Neural cell (in vitro differentiated cells): ENCODE measurements around the gene UNC5C. TPM values are rescaled to one million over a fixed set of nuclear protein-coding genes. Genes with fewer than 3 reads are reported as not detected.

ENCODE experiments used
- H2AFZ ChIP-seq: fragments of 200-600, 300-800 bp; sonication (generic), shearing (Covaris generic); 2 replicates; pipeline ENCODE4 v1.6.0; 2014; ENCODE audit warnings: low read depth, mild to moderate bottlenecking, antibody characterized with exemption, low read length, moderate library complexity
- H3F3A ChIP-seq: fragments of 200-600 bp; shearing (Covaris generic); 2 replicates; pipeline ENCODE4 v1.6.1; 2016; ENCODE audit warnings: mild to moderate bottlenecking, moderate library complexity, mixed read lengths, antibody characterized with exemption, low read length; ENCODE audit not compliant: insufficient read depth, poor library complexity, severe bottlenecking
- H3K27ac ChIP-seq: fragments of 200-600, 300-800 bp; sonication (generic), shearing (Covaris generic); 2 replicates; pipeline ENCODE4 v1.5.1; 2014; ENCODE audit warnings: mild to moderate bottlenecking, low read length, moderate library complexity
- H3K27me3 ChIP-seq: fragments of 300-800, 200-600 bp; sonication (generic), shearing (Covaris generic); 2 replicates; pipeline ENCODE4 v1.6.0; 2014; ENCODE audit warnings: mild to moderate bottlenecking, low read depth, low read length, moderate library complexity; ENCODE audit not compliant: insufficient read depth
- H3K36me3 ChIP-seq: fragments of 300-800, 200-600 bp; sonication (generic), shearing (Covaris generic); 2 replicates; pipeline ENCODE4 v1.5.1; 2014; ENCODE audit warnings: mild to moderate bottlenecking, antibody characterized with exemption, low read length, moderate library complexity; ENCODE audit not compliant: insufficient read depth
- H3K4me2 ChIP-seq: fragments of 300-800, 200-600 bp; sonication (generic), shearing (Covaris generic); 2 replicates; pipeline ENCODE4 v1.6.0; 2014; ENCODE audit warnings: mild to moderate bottlenecking, low read length
- H3K4me3 ChIP-seq: fragments of 300-800, 200-600 bp; sonication (generic), shearing (Covaris generic); 2 replicates; pipeline ENCODE4 v1.5.1; 2014; ENCODE audit warnings: mild to moderate bottlenecking, low read length, moderate library complexity
- H3K79me2 ChIP-seq: fragments of 200-600 bp; shearing (Covaris generic); replicated peaks from 2 replicates; pipeline ENCODE4 v1.6.0; 2014; ENCODE audit warnings: mild to moderate bottlenecking, low read length, moderate library complexity; ENCODE audit not compliant: insufficient read depth
- H3K9ac ChIP-seq: fragments of 300-800, 200-600 bp; sonication (generic), shearing (Covaris generic); 2 replicates; pipeline ENCODE4 v1.6.1; 2016; ENCODE audit warnings: mild to moderate bottlenecking, low read length, mixed read lengths
- H3K9me2 ChIP-seq: fragments of 200-600 bp; shearing (Covaris generic); 2 replicates; pipeline ENCODE4 v1.6.1; 2016; ENCODE audit warnings: mild to moderate bottlenecking, low read length, mixed read lengths; ENCODE audit not compliant: insufficient read depth
- H3K9me3 ChIP-seq: fragments of 200-600, 300-800 bp; sonication (generic), shearing (Covaris generic); 2 replicates; pipeline ENCODE4 v1.6.1; 2016; ENCODE audit warnings: mild to moderate bottlenecking, mixed run types, low read length, moderate library complexity, mixed read lengths
- H4K20me1 ChIP-seq: fragments of 200-600 bp; shearing (Covaris generic); 2 replicates; pipeline ENCODE4 v1.6.1; 2016; ENCODE audit warnings: mild to moderate bottlenecking, mixed run types; ENCODE audit not compliant: insufficient read depth
- EP300 ChIP-seq: fragments of 450-650 bp; conservative IDR thresholded peaks from 2 replicates; pipeline ENCODE4 v1.6.1; 2014; ENCODE audit warnings: antibody characterized with exemption, mild to moderate bottlenecking, moderate library complexity; ENCODE audit not compliant: poor library complexity, severe bottlenecking
- EZH2 ChIP-seq: fragments of 200-600, 300-800 bp; shearing (Covaris generic), sonication (generic); IDR thresholded peaks from 2 replicates; pipeline ENCODE4 v1.6.1; 2014; ENCODE audit warnings: antibody characterized with exemption, low read length, borderline replicate concordance, mild to moderate bottlenecking; ENCODE audit not compliant: insufficient read depth, poor library complexity, severe bottlenecking
- MXI1 ChIP-seq: fragments of 450-650 bp; conservative IDR thresholded peaks from 2 replicates; pipeline ENCODE4 v1.6.1; 2014; ENCODE audit warnings: antibody characterized with exemption, mild to moderate bottlenecking; ENCODE audit not compliant: poor library complexity, severe bottlenecking
- POLR2AphosphoS5 ChIP-seq: IDR thresholded peaks from 2 replicates; pipeline ENCODE4 v1.6.1; 2012
- RAD21 ChIP-seq: fragments of 450-650 bp; conservative IDR thresholded peaks from 2 replicates; pipeline ENCODE4 v1.6.1; 2014; ENCODE audit warnings: antibody characterized with exemption, mild to moderate bottlenecking, moderate library complexity
- SMC3 ChIP-seq: fragments of 450-650 bp; conservative IDR thresholded peaks from 2 replicates; pipeline ENCODE4 v1.6.1; 2014; ENCODE audit warnings: antibody characterized with exemption, mild to moderate bottlenecking, moderate library complexity; ENCODE audit not compliant: poor library complexity
- TAF1 ChIP-seq: IDR thresholded peaks from 2 replicates; pipeline ENCODE4 v1.6.1; 2012; ENCODE audit warnings: low read depth
- polyA plus RNA-seq: library from polyadenylated mRNA; depleted of rRNA; stranded (reverse); fragments of >200 nt; gene quantifications from 2 replicates; pipeline ENCODE4 v1.2.3, GENCODE V29; 2014
- TF ChIP-seq, protein P1 (sequence below): IDR thresholded peaks from 2 replicates; pipeline ENCODE4 v1.6.1; 2012; ENCODE audit warnings: borderline replicate concordance
- TF ChIP-seq, protein P2 (sequence below): fragments of 450-650 bp; IDR thresholded peaks from 2 replicates; pipeline ENCODE4 v1.5.1; 2014; ENCODE audit warnings: antibody characterized with exemption, mild to moderate bottlenecking, moderate library complexity; ENCODE audit not compliant: poor library complexity, severe bottlenecking

Gene UNC5C
- polyA plus RNA-seq, 1 donor from 2014 or later = 0.56 TPM

DNA sequence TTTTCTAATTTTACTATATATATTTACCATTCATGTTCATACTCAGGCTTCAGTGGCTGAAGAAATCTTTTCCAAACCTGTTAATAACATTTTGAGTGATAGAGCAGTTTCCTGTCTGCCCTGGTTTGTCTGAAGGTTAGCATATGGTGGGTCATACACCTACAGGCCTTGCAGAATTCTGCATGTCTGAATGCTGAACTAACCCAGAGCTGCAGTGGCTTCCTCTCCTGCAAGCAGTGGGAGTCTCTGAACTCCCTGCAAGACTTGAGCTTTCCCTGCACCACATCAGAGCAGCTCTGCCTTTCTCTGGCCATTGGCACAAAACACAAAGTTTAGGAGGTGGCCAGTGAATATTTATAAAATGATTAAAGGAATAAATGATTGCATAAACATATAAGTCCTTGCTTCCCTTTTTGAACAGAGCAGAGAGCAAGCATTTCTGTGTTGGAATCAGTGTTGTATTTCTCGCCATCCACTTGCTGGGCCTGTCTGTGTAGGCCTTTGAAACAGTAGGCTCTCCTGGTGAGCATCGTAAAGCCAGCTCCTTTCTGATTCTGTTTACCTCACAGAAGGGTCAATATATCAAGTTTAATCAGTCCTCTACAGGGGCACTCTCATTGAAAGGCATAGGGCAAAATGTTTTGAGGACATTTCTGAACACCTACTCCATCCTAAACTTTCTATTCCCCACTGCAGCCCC is 15.0 kb upstream of the UNC5C start:
- no peak overlapping the region for H2AFZ ChIP-seq
- H3K4me3 ChIP-seq = no peak overlapping the region

GRCh38 chr4:95560774-95561173 is 12.0 kb upstream of the UNC5C start:
- H4K20me1 ChIP-seq = no peaks in the 10 kb centered on the region
- H3K9me2 ChIP-seq = no peaks in the 10 kb centered on the region
- H3K4me3 ChIP-seq = no peak overlapping the region
- H3K9me3 ChIP-seq = no peaks in the 10 kb centered on the region
- no peaks in the 10 kb centered on the region for H3K36me3 ChIP-seq
- TF ChIP-seq SMC3 (no peak), TAF1 (no peak), EP300 (no peak), RAD21 (no peak), MXI1 (no peak), EZH2 (no peak), POLR2AphosphoS5 (no peak)
- TF ChIP-seq, protein P1, sequence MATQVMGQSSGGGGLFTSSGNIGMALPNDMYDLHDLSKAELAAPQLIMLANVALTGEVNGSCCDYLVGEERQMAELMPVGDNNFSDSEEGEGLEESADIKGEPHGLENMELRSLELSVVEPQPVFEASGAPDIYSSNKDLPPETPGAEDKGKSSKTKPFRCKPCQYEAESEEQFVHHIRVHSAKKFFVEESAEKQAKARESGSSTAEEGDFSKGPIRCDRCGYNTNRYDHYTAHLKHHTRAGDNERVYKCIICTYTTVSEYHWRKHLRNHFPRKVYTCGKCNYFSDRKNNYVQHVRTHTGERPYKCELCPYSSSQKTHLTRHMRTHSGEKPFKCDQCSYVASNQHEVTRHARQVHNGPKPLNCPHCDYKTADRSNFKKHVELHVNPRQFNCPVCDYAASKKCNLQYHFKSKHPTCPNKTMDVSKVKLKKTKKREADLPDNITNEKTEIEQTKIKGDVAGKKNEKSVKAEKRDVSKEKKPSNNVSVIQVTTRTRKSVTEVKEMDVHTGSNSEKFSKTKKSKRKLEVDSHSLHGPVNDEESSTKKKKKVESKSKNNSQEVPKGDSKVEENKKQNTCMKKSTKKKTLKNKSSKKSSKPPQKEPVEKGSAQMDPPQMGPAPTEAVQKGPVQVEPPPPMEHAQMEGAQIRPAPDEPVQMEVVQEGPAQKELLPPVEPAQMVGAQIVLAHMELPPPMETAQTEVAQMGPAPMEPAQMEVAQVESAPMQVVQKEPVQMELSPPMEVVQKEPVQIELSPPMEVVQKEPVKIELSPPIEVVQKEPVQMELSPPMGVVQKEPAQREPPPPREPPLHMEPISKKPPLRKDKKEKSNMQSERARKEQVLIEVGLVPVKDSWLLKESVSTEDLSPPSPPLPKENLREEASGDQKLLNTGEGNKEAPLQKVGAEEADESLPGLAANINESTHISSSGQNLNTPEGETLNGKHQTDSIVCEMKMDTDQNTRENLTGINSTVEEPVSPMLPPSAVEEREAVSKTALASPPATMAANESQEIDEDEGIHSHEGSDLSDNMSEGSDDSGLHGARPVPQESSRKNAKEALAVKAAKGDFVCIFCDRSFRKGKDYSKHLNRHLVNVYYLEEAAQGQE = no peak
- TF ChIP-seq, protein P2, sequence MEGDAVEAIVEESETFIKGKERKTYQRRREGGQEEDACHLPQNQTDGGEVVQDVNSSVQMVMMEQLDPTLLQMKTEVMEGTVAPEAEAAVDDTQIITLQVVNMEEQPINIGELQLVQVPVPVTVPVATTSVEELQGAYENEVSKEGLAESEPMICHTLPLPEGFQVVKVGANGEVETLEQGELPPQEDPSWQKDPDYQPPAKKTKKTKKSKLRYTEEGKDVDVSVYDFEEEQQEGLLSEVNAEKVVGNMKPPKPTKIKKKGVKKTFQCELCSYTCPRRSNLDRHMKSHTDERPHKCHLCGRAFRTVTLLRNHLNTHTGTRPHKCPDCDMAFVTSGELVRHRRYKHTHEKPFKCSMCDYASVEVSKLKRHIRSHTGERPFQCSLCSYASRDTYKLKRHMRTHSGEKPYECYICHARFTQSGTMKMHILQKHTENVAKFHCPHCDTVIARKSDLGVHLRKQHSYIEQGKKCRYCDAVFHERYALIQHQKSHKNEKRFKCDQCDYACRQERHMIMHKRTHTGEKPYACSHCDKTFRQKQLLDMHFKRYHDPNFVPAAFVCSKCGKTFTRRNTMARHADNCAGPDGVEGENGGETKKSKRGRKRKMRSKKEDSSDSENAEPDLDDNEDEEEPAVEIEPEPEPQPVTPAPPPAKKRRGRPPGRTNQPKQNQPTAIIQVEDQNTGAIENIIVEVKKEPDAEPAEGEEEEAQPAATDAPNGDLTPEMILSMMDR = no peak
- H3K27me3 ChIP-seq = no peaks in the 10 kb centered on the region
- no peaks in the 10 kb centered on the region for H3F3A ChIP-seq
- no peak overlapping the region for H3K9ac ChIP-seq
- H2AFZ ChIP-seq = no peak overlapping the region
- H3K79me2 ChIP-seq = no peaks in the 10 kb centered on the region
- H3K4me2 ChIP-seq = no peak overlapping the region
- no peak overlapping the region for H3K27ac ChIP-seq

More for the DNA sequence above, 15.0 kb upstream of the UNC5C start:
- Histone ChIP-seq H3K79me2 (no peaks in the 10 kb centered on the region), H3F3A (no peaks in the 10 kb centered on the region), H3K4me2 (no peak overlapping the region), H3K9ac (no peak overlapping the region), H4K20me1 (no peaks in the 10 kb centered on the region), H3K36me3 (no peaks in the 10 kb centered on the region), H3K27ac (no peak overlapping the region), H3K27me3 (no peaks in the 10 kb centered on the region), H3K9me2 (no peaks in the 10 kb centered on the region), H3K9me3 (no peaks in the 10 kb centered on the region)
- TF ChIP-seq, protein P1 = no peak
- TF ChIP-seq EP300 (no peak), TAF1 (no peak)
